ENCODE results near the gene SLC30A2. TPM values are rescaled to one million over a fixed set of nuclear protein-coding genes. Genes with fewer than 3 reads are reported as not detected.

Gene SLC30A2
- total and polyA plus RNA-seq, 2 experiments from 2014 or later: 0.07 TPM; not detected in 1

GRCh38 chr1:26043765-26044164 lies 2.2 kb downstream of the SLC30A2 start:
- Mint-ChIP-seq H3K4me1 (peaks cover 5% of the 10 kb centered on the region; the same call in 2 of the 3 replicates), H3K4me3 (no peak overlapping the region), H3K9me3 (no peaks in the 10 kb centered on the region), H3K27ac (no peak overlapping the region), H3K27me3 (ENCODE audit: insufficient read depth, low read depth, poor library complexity) (peaks cover 57% of the 10 kb centered on the region), H3K36me3 (ENCODE audit: low read depth) (no peaks in the 10 kb centered on the region)
- Histone ChIP-seq H3K79me2 (replicated peaks; ENCODE audit: insufficient read depth) (no peaks in the 10 kb centered on the region), H3K4me1 (ENCODE audit: insufficient read depth) (no peaks in the 10 kb centered on the region), H3K4me2 (no peak overlapping the region), H3K9me2 (ENCODE audit: insufficient read depth) (no peaks in the 10 kb centered on the region), H3K4me3 (no peak overlapping the region), H4K20me1 (replicated peaks; ENCODE audit: insufficient read depth) (0 out of 2 replicates have a peak, but pooled peaks cover 4% of the 10 kb centered on the region), H3K27ac (ENCODE audit: low read depth) (no peak overlapping the region), H2AFZ (no peak overlapping the region), H3K27me3 (ENCODE audit: insufficient read depth) (peaks cover 70% of the 10 kb centered on the region), H3F3A (replicated peaks; ENCODE audit: low read depth) (no peaks in the 10 kb centered on the region), H3K36me3 (ENCODE audit: insufficient read depth) (no peaks in the 10 kb centered on the region)
- DNase-seq (ENCODE audit: low spot score) (no peak), ATAC-seq (no peak)
- TF ChIP-seq JUNB (IDR thresholded peaks at IDR 0.05; ENCODE audit: unreplicated experiment) (no peak), CREB1 (CRISPR knock-in tag; IDR thresholded peaks at IDR 0.05; ENCODE audit: low read depth) (no peak), CTCF (conservative IDR thresholded peaks at IDR 0.05; ENCODE audit: low read depth in 2 of 2) (no peak), ZNF331 (CRISPR knock-in tag; IDR thresholded peaks at IDR 0.05; ENCODE audit: low read depth) (no peak), REST (IDR thresholded peaks at IDR 0.05; ENCODE audit: unreplicated experiment) (no peak), NANOG (IDR thresholded peaks at IDR 0.05; ENCODE audit: borderline replicate concordance) (no peak)

GRCh38 chr1:26041978-26042377 lies 3.9 kb downstream of the SLC30A2 start:
- H3K9me3 Mint-ChIP-seq: no peaks in the 10 kb centered on the region

More at GRCh38 chr1:26041978-26042377, 3.9 kb downstream of the SLC30A2 start:
- no peak overlapping the region for H3K27ac Mint-ChIP-seq
- no peaks in the 10 kb centered on the region for H3K4me1 ChIP-seq (ENCODE audit: insufficient read depth)
- H3K27me3 ChIP-seq (ENCODE audit: insufficient read depth): peaks cover 53% of the 10 kb centered on the region
- DNase-seq (ENCODE audit: low spot score) (no peak), ATAC-seq (no peak)
- no peak overlapping the region for H3K4me3 Mint-ChIP-seq
- H3K27me3 Mint-ChIP-seq (ENCODE audit: insufficient read depth, low read depth, poor library complexity): peaks cover 47% of the 10 kb centered on the region
- H4K20me1 ChIP-seq (replicated peaks; ENCODE audit: insufficient read depth): 0 out of 2 replicates have a peak, but pooled peaks cover 3% of the 10 kb centered on the region
- H3K9me2 ChIP-seq (ENCODE audit: insufficient read depth): no peaks in the 10 kb centered on the region
- no peak overlapping the region for H2AFZ ChIP-seq
- H3K4me1 Mint-ChIP-seq: peaks cover 5% of the 10 kb centered on the region; the same call in 2 of the 3 replicates
- no peaks in the 10 kb centered on the region for H3F3A ChIP-seq (replicated peaks; ENCODE audit: low read depth)
- no peaks in the 10 kb centered on the region for H3K79me2 ChIP-seq (replicated peaks; ENCODE audit: insufficient read depth)
- H3K4me2 ChIP-seq: no peak overlapping the region
- TF ChIP-seq JUNB (IDR thresholded peaks at IDR 0.05; ENCODE audit: unreplicated experiment) (no peak), STAT1 (IDR thresholded peaks at IDR 0.05; ENCODE audit: unreplicated experiment) (no peak), REST (IDR thresholded peaks at IDR 0.05; ENCODE audit: unreplicated experiment) (no peak), NANOG (IDR thresholded peaks at IDR 0.05; ENCODE audit: borderline replicate concordance) (no peak), ZNF331 (CRISPR knock-in tag; IDR thresholded peaks at IDR 0.05; ENCODE audit: low read depth) (no peak), ZNF114 (CRISPR knock-in tag; IDR thresholded peaks at IDR 0.05) (no peak), CTCF (conservative IDR thresholded peaks at IDR 0.05; ENCODE audit: low read depth in 2 of 2) (no peak), POLR2AphosphoS5 (IDR thresholded peaks at IDR 0.05; ENCODE audit: low read depth) (no peak)
- no peak overlapping the region for H3K4me3 ChIP-seq
- H3K36me3 Mint-ChIP-seq (ENCODE audit: low read depth): no peaks in the 10 kb centered on the region
- no peaks in the 10 kb centered on the region for H3K36me3 ChIP-seq (ENCODE audit: insufficient read depth)
- H3K27ac ChIP-seq (ENCODE audit: low read depth): no peak overlapping the region
